PC-3 (cell line): ENCODE results near the gene DOCK8. TPM values are rescaled to one million over a fixed set of nuclear protein-coding genes. Genes with fewer than 3 reads are reported as not detected.
A peak's percentile ranks its signal among the peaks of the same experiment; 100 is the strongest.

Experiments
- ATAC-seq: fragments of 200-7000 bp; cut with Tn5 transposase; 2 replicates; pipeline ENCODE4 v1.9.1; 2020; ENCODE audit warnings: mild to moderate bottlenecking, moderate library complexity
- BruUV-seq: library from RNA; stranded (reverse); fragments of 400-500 nt; replicated peaks from 2 replicates; lab custom pipeline; 2021; lab: Mats Ljungman, UMichigan
- CTCF ChIA-PET: fragments of 300-600 bp; sonication (Branson Sonifier 250); formaldehyde crosslinking; loops from one replicate; lab custom pipeline; 2022; ENCODE audit warnings: antibody characterized with exemption; lab: Charles Lee
- POLR2A ChIA-PET: fragments of 300-600 bp; sonication (Branson Sonifier 250); formaldehyde crosslinking; loops from one replicate; lab custom pipeline; 2022; ENCODE audit warnings: antibody characterized with exemption; ENCODE audit not compliant: unreplicated experiment; lab: Charles Lee
- DNase-seq: peaks from one replicate; pipeline ENCODE4 v3.0.0-alpha.2; 2015
- H2AFZ ChIP-seq: fragments of 300-600 bp; sonication (generic); 2 replicates; pipeline ENCODE4 v1.6.0; 2016; ENCODE audit warnings: antibody characterized with exemption, low read length
- H3F3A ChIP-seq: fragments of 300-600 bp; sonication (generic); one replicate; pipeline ENCODE4 v1.6.0; 2017; ENCODE audit warnings: antibody characterized with exemption, low read length, control low read depth, mild to moderate bottlenecking; ENCODE audit not compliant: unreplicated experiment
- H3K27ac ChIP-seq: fragments of 300-600 bp; sonication (generic); 2 replicates; pipeline ENCODE4 v1.5.1; 2016; ENCODE audit warnings: mild to moderate bottlenecking, low read length
- H3K27me3 ChIP-seq: fragments of 300-600 bp; sonication (generic); 2 replicates; pipeline ENCODE4 v1.6.1; 2016; ENCODE audit warnings: low read length, mixed read lengths
- H3K36me3 ChIP-seq: fragments of 300-600 bp; sonication (generic); 2 replicates; pipeline ENCODE4 v1.6.1; 2016; ENCODE audit warnings: low read depth, mixed run types, low read length, mixed read lengths
- H3K4me1 ChIP-seq: fragments of 300-600 bp; sonication (generic); 2 replicates; pipeline ENCODE4 v1.5.1; 2016; ENCODE audit warnings: low read length; ENCODE audit not compliant: insufficient read depth
- H3K4me2 ChIP-seq: fragments of 300-600 bp; sonication (generic); 2 replicates; pipeline ENCODE4 v1.6.0; 2016; ENCODE audit warnings: low read length
- H3K4me3 ChIP-seq: fragments of 300-600 bp; sonication (generic); 2 replicates; pipeline ENCODE4 v1.5.1; 2016; ENCODE audit warnings: mild to moderate bottlenecking, low read length, mixed read lengths
- H3K79me2 ChIP-seq: fragments of 300-600 bp; sonication (generic); 2 replicates; pipeline ENCODE4 v1.6.1; 2017; ENCODE audit warnings: low read length, mixed read lengths
- H3K9ac ChIP-seq: fragments of 300-600 bp; sonication (generic); 2 replicates; pipeline ENCODE4 v1.6.0; 2016; ENCODE audit warnings: mild to moderate bottlenecking, low read length
- H3K9me2 ChIP-seq: fragments of 300-600 bp; sonication (generic); replicated peaks from 2 replicates; pipeline ENCODE4 v1.6.1; 2016; ENCODE audit warnings: mixed run types, low read length, mixed read lengths
- H3K9me3 ChIP-seq: fragments of 300-600 bp; sonication (generic); 2 replicates; pipeline ENCODE4 v1.6.1; 2016; ENCODE audit warnings: low read length, mixed read lengths
- H4K20me1 ChIP-seq: fragments of 300-600 bp; sonication (generic); 2 replicates; pipeline ENCODE4 v1.6.1; 2016; ENCODE audit warnings: low read length, mixed read lengths
- EZH2 ChIP-seq: fragments of 300-600 bp; sonication (generic); IDR thresholded peaks from one replicate; pipeline ENCODE4 v1.6.1; 2017; ENCODE audit warnings: antibody characterized with exemption, mild to moderate bottlenecking, low read length; ENCODE audit not compliant: unreplicated experiment
- EZH2phosphoT487 ChIP-seq: fragments of 300-600 bp; sonication (generic); IDR thresholded peaks from 2 replicates; pipeline ENCODE4 v1.6.1; 2018; ENCODE audit warnings: mild to moderate bottlenecking, antibody characterized with exemption, low read length, borderline replicate concordance
- intact Hi-C: fragments of 100-400 bp; cut with micrococcal nuclease; formaldehyde crosslinking; loops from 2 replicates; pipeline ENCODE4 v1.9.0; 2023
- total RNA-seq: library from RNA; depleted of rRNA; stranded (reverse); fragments of >200 nt; gene quantifications from 2 replicates; pipeline ENCODE4 v1.2.3, GENCODE V29; 2014
- TF ChIP-seq, protein P1 (sequence below): fragments of 300-600 bp; sonication (generic); conservative IDR thresholded peaks from 2 replicates; pipeline ENCODE4 v1.5.1; 2017; ENCODE audit warnings: antibody characterized with exemption, low read depth, mild to moderate bottlenecking, low read length

DOCK8 gene
- total RNA-seq, 1 experiment from 2014 or later: 1.9 TPM

GRCh38 chr9:414595-414994 lies 199.9 kb downstream of the DOCK8 start:
- H4K20me1 ChIP-seq: no peaks in the 10 kb centered on the region
- intact Hi-C loops: no loop called here
- BruUV-seq: no TSS peak
- no peaks in the 10 kb centered on the region for H3K9me3 ChIP-seq
- no peak overlapping the region for H3K4me2 ChIP-seq
- H3K9me2 ChIP-seq: no peaks in the 10 kb centered on the region
- no peak overlapping the region for H3K9ac ChIP-seq
- H2AFZ ChIP-seq: no peak overlapping the region
- POLR2A ChIA-PET: no interaction called here
- H3K4me1 ChIP-seq: peaks cover 9% of the 10 kb centered on the region
- H3K36me3 ChIP-seq: no peaks in the 10 kb centered on the region
- ATAC-seq (no peak), DNase-seq (no peak)
- CTCF ChIA-PET: no interaction called here
- H3K27me3 ChIP-seq: no peaks in the 10 kb centered on the region
- H3K79me2 ChIP-seq: no peaks in the 10 kb centered on the region
- TF ChIP-seq, protein P1, sequence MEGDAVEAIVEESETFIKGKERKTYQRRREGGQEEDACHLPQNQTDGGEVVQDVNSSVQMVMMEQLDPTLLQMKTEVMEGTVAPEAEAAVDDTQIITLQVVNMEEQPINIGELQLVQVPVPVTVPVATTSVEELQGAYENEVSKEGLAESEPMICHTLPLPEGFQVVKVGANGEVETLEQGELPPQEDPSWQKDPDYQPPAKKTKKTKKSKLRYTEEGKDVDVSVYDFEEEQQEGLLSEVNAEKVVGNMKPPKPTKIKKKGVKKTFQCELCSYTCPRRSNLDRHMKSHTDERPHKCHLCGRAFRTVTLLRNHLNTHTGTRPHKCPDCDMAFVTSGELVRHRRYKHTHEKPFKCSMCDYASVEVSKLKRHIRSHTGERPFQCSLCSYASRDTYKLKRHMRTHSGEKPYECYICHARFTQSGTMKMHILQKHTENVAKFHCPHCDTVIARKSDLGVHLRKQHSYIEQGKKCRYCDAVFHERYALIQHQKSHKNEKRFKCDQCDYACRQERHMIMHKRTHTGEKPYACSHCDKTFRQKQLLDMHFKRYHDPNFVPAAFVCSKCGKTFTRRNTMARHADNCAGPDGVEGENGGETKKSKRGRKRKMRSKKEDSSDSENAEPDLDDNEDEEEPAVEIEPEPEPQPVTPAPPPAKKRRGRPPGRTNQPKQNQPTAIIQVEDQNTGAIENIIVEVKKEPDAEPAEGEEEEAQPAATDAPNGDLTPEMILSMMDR: no peak
- TF ChIP-seq EZH2phosphoT487: no peak
- no peak for TF ChIP-seq EZH2
- no peaks in the 10 kb centered on the region for H3F3A ChIP-seq
- no peak overlapping the region for H3K4me3 ChIP-seq
- no peak overlapping the region for H3K27ac ChIP-seq

DNA sequence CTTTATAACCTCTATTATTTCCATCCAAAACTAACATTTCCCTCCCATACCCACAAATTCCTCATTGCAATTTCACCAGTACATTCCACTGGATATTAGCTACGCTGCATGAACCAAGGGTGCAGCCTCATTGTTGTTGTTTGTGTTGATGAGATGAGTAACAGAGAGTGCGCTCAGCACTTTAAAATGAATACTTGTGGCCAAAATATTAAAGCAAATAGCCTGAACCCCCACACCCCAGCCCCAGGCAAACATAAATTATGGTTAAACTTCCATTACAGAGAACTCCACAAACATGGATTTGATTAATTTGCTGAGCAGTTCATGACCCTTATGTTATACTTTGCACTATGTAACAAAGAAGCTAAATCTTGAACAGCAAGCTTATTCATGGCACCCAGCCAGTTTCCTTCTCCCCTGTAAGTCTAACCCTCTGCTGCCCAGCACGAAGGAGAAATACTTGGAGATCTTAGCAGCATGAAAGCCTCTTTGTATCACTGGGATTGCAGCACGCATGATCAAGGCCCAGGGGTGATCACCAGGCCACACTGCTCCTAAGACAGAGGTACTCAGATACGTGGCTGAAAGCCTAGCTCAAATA lies 205.0 kb downstream of the DOCK8 start:
- peak; percentile 92 for ATAC-seq
- Histone ChIP-seq H3K9ac (no peak overlapping the region), H3K4me1 (peaks cover 17% of the 10 kb centered on the region), H2AFZ (peak overlapping the region; percentile 42; the same call in 1 of the 2 replicates), H3K79me2 (no peaks in the 10 kb centered on the region), H3K27ac (peak overlapping the region; percentile 41), H3K4me3 (no peak overlapping the region), H3K9me2 (no peaks in the 10 kb centered on the region), H4K20me1 (no peaks in the 10 kb centered on the region), H3K9me3 (no peaks in the 10 kb centered on the region), H3K4me2 (peak overlapping the region; percentile 47; the same call in 1 of the 2 replicates), H3K36me3 (no peaks in the 10 kb centered on the region), H3K27me3 (no peaks in the 10 kb centered on the region), H3F3A (no peaks in the 10 kb centered on the region)
- DNase-seq: peak; percentile 69
- BruUV-seq: no TSS peak
- POLR2A ChIA-PET: no interaction called here
- no peak for TF ChIP-seq EZH2
- no peak for TF ChIP-seq EZH2phosphoT487
- TF ChIP-seq, protein P1: no peak
- CTCF ChIA-PET: no interaction called here
- intact Hi-C loops: no loop called here

- no peaks in the 10 kb centered on the region for H4K20me1 ChIP-seq
- no peaks in the 10 kb centered on the region for H3K27me3 ChIP-seq
- no peaks in the 10 kb centered on the region for H3K36me3 ChIP-seq
- H3K9ac ChIP-seq: no peak overlapping the region
- H3K79me2 ChIP-seq: no peaks in the 10 kb centered on the region
- H3K4me1 ChIP-seq: peaks cover 21% of the 10 kb centered on the region
- H3K4me2 ChIP-seq: no peak overlapping the region
- no peak for ATAC-seq
- H3K27ac ChIP-seq: no peak overlapping the region
- POLR2A ChIA-PET: no interaction called here
- TF ChIP-seq EZH2phosphoT487: no peak
- TF ChIP-seq, protein P1: no peak
- no peak for TF ChIP-seq EZH2
- no peaks in the 10 kb centered on the region for H3F3A ChIP-seq
- no peak overlapping the region for H2AFZ ChIP-seq
- no peaks in the 10 kb centered on the region for H3K9me3 ChIP-seq
- H3K4me3 ChIP-seq: no peak overlapping the region
- intact Hi-C loops: no loop called here
- BruUV-seq: no TSS peak
- no peak for DNase-seq
- H3K9me2 ChIP-seq: no peaks in the 10 kb centered on the region
- CTCF ChIA-PET: no interaction called here
These were observed 207.2 kb downstream of the DOCK8 start for GRCh38 chr9:421896-422295.
